ENCODE data around the gene MELK.
"Not testable (repeated sequence)": the region's sequence is repeated elsewhere in the genome, so short reads cannot be mapped to it uniquely, and the experiment has no call there.

The MELK gene

DNA sequence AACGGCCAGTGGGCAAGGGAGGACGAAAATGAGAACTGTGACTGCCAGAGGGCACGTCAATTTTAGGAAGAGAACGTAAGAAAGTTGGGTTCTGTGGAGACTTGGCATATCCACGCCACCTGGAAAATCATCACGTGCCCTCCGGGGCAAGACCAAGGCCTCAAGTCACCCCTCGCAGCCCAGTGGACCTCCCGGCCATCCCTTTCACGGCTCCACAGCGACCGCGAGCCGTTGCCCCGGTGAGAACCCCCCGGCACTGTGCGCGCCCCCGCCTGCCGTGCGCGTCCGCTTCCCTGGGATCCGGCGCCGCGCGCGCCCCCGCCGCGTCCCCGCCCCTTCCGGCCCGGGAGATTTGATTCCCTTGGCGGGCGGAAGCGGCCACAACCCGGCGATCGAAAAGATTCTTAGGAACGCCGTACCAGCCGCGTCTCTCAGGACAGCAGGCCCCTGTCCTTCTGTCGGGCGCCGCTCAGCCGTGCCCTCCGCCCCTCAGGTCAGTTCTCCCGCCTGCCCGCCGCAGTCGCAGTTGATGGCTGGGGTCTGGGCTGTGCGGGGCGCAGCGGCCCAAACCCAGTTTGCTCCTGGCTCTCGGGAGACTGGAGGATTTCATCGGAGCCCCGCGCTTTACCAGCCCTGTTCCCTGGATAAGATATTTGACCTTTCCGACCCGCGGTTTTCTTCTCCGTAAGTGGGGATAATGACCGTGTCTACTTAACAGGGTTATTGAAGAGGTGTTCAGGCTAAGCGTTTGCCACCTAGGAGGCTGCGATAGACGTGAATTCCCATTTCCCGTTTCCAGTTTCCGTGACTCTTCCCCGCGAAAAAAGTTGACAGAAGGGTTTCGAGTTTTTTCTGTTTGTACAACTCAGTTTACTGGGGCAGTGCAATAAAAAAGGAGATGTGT is at the start of gene MELK:
MELK (plus strand) TSS at position 381 of the 904 bp plus-strand sequence. CDS start 8,787 bp downstream, outside the sequence.
- DNase-seq = peak; percentile 85

DNA sequence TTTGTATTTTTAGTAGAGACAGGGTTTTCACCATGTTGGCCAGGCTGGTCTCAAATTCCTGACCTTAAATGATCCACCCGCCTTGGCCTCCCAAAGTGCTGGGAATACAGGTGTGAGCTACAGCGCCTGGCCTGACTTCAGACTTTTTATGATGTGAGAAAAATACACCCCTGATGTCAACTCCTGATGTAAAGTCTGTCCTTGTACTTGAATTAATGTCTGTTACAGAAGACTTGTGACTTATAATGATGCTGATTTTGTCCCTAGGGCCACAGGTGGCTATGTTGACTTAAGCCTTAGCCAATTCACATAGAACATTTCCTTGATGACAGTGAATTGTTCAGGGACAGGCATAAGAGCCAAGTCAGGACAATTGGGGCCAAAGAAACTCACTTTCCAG is 42.5 kb upstream of the MELK start:
- DNase-seq = no peak

DNA sequence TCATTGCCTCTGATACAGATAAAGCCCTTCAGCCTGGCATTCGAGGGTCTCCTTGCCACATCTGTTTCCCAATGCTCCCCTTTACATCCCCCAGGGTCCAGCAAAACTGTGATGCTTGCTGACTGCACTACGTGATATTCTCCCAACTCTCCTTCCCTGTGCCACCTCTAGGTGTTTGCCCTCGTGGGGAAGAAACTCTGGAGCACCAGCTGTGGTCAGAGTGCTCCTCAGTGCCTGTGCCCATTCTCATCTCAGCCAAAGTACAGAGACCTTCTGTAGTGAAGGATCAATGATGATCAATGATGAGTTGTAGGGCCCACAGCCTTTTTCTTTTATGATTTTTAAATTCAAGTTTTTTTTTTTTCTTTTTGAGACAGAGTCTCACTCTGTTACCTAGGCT is 40.3 kb upstream of the MELK start:
- DNase-seq = no peak

DNA sequence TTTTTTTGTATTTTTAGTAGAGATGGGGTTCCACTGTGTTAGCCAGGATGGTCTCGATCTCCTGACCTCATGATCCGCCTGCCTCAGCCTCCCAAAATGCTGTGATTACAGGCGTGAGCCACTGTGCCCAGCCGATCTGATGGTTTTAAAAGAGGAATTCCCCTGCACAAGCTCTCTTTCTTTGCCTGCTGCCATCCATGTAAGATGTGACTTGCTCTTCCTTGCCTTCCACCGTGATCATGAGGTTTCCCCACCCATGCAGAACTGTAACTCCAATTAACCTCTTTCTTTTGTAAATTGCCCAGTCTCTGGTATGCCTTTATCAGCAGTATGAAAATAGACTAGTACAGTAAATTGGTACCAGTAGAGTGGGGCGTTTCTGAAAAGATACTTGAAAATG is 39.0 kb upstream of the MELK start:
- not testable (repeated sequence) for DNase-seq

DNA sequence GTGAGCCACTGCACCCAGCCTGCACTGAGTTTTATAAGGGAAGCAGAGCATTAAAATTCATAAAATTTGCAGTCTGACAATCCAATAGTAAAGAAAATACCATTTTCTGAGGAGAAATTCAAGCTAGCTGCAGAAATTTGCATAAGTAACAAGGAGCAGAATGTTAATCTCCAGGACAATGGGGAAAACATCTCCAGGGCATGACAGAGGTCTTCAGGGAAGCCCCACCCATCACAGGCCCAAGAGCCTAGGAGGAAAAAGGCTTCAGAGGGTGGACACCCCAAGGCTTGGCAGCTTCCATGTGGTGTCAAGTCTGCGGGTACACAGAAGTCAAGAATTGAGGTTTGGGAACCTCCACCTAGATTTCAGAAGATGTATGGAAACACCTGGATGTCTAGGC is 37.6 kb upstream of the MELK start:
- no peak for DNase-seq

DNA sequence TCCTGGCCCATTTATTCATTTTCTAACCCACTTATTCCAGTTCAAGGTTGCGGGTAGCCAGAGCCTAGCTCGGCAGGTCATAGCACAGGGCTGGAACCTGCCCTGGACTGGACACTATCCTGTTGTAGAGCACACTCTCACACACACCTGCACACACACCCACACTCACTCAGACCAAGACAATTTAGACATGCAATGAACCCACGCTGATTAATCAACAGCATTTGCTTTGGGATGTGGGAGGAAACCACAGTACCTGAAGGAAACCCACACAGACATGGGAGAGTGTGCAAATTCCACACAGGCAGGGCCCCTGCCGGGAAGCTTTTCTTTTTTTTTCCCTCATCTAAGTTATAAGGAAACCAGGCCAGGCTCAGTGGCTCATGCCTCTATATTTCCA is 34.8 kb upstream of the MELK start:
- no peak for DNase-seq

DNA sequence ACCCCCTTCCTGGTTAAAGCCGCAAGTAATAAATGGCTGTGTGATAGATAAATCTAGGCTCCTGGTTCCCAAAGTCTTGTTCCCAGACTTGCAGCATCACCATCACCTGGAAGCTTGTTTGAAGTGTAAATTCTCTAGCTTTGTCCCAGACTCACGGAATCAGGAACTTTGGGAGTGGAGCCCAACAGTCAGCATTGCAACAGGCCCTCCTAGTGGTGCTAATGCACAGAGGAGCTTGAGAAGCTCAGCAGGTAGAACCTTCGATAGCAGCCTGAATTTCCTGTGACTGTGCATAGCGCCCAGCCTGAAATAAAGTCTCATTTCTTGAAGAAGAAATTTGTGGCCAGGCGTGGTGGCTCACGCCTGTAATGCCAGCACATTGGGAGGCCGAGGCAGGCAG is 30.3 kb upstream of the MELK start:
- DNase-seq = no peak

DNA sequence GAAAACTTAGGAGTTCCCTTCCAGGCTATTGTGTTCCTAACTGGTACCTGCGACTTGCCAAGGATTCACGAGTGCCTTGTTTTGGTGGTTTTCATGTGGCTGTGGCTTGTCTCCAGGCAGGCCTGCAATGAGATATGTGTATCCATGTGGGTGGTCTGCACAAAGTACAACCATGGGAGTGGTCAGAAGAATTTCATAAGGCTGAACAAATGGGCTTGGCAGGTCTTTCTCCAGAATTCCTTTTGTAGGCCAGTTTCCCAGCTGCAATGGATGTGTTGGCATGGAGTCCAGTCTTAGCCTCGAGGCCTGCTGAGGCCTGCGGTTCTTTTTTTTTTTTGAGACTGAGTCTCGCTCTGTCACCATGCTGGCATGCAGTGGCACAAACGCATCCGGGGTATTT is 28.8 kb upstream of the MELK start:
- DNase-seq = peak; percentile 5

DNA sequence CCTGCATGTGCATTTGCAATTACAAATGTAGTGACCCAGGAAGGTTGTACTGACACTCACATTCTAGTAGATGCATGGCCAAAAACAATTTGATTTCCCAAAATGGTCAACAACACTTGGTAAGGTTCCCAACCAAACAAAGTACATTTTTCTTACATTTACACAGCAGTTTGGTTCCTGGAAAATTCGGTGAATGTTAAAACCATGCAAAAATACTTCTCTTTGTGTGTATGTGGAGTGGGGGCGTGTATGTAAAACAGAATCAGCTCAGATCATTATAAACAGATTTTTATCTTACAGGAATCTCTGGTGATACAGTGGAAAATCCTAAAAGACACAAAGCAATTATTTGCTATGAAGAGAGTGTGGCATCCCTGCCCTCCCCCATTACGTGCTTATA is 25.1 kb upstream of the MELK start:
- DNase-seq = no peak

DNA sequence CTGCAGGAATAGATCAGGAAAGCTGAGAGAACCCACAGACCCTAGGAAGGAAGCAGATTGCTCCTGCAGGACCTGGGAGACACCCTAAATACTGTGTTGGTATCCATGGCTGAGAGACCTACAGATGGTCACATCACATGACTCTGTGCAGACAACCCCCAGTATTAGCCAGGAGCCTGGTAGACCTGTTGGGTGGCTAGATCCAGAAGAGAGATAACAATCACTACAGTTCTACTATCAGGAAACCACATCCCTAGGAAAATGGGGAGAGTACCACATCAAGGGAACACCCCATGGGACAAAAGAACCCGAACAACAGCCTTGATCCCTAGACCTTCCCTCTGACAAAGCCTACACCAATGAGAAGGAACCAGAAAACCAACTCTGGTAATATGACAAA is 24.2 kb upstream of the MELK start:
- no peak for DNase-seq

DNA sequence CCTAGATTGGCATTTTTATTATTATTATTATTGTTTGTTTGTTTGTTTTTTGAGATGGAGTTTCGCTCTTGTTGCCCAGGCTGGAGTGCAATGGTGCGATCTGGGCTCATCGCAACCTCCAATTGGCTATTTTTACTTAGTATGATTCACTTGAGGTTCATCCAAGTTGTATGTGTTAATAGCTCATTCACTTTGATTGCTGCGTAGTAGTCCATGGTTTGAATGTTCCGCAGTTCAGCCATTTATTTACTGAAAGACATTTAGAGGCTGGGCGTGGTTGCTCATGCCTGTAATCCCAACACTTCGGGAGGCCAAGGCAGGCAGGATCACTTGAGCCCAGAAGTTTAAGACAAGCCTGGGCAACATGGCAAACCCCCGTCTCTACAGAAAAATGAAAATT is 22.6 kb upstream of the MELK start:
- DNase-seq = no peak

DNA sequence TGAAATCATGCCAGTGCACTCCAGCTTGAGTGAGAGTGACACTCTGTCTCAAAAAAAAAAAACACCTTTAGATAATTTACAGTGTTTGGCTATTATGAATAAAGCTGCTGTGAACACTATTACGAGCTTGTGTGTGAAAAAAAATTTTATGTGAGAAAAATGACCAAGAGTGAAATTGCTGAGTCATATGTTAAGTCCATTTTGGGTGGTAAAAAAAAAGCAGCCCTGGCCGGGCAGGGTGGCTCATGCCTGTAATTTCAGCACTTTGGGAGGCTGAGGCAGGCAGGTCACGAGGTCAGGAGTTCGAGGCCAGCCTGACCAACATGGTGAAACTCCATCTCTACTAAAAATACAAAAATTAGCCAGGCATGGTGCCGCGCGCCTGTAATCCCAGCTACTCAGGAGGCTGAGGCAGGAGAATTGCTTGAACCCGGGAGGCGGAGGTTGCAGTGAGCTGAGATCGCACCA is 22.0 kb upstream of the MELK start:
- not testable (repeated sequence) for DNase-seq

DNA sequence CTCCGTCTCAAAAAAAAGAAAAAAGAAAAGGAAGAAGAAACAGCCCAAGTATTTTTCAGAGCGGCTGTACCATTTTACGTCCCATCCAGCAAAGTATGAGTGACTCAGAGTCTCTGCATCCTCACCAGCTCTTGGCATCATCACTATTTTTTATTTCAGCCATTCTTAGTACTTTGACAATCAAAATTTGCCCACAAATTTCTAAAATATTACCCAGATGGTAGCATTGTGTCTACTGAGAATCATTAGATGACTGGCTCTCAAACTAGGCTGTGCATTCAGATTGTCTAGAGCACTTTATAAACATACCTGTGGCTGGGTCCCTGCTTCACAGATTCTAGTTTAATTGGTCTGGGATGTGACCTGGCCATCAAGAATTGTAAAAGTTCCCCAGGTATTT is 21.6 kb upstream of the MELK start:
- peak; percentile 19 for DNase-seq

DNA sequence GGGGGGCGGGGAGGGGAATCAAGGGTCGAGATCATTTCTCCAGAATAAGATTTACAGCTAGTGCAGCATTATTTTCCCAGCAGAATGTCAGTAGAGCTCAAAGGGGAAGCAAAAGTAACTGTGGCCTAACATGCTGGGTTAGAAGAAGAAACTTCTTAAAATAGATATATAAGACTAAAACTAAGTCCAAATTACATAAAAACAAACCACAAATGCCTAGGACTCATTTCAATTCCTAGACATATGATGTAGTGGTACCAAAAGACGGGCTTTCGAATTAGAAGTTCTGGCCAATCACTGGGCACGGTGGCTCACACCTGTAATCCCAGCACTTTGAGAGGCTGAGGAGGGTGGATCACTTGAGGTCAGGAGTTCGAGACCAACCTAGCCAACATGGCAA is 20.8 kb upstream of the MELK start:
- DNase-seq = no peak

DNA sequence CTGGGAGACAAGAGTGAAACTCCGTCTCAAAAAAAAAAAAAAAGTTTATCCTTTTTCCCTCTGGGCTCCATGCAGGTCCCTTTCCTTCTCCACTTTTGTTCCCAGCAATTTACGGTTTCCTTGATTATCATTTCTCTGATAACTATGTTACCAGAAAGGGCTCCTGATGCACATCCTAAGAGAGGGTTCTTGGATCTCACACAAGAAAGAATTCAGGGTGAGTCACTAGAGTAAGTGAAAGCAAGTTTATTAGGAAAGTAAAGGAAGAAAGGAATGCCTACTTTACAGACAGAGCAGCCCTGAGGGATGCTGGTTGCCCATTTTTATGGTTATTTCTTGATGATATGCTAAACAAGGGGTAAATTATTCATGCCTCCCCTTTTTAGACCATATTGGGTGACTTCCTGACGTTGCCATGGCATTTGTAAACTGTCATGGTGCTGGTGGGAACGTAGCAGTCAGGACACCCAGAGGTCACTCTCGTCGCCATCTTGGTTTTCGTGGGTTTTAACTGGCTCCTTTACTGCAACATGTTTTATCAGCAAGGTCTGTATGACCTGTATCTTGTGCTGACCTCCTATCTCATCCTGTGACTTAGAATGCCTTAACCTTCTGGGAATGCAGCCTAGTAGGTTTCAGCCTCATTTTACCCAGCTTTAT is 13.5 kb upstream of the MELK start:
- DNase-seq = peak; percentile 52

DNA sequence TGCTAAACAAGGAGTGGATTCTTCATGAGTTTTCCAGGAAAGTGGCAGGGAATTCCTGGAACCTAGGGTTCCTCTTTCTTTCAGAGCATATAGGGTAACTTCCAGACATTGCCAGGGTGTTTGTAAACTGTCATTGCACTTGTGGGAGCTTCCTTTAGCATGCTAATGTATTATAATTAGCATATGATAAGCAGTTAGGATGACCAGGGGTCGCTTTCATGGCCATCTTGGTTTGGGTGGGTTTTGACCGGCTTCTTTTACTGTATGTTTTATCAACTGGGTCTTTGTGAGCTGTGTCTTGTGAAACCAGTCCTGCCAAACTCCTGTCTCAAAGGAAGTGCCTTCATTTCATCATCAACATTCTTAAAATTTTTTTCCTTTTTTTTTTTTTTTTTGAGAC is 11.9 kb upstream of the MELK start:
- DNase-seq = peak; percentile 32

DNA sequence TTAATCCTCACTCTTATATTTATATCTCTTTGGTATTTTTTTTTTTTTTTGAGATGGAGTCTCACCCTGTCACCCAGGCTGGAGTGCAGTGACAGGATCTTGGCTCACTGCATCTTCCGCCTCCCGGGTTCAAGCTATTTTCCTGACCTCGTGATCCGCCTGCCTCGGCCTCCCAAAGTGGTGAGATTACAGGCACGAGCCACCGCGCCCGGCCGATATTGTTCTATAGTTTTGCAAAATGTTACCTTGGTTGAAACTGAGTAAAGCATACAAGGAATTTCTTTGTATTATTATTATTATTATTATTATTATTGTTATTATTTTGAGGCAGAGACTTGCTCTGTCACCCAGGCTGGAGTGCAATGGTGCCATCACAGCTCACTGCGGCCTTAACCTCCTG is 9.9 kb upstream of the MELK start:
- not testable (repeated sequence) for DNase-seq

DNA sequence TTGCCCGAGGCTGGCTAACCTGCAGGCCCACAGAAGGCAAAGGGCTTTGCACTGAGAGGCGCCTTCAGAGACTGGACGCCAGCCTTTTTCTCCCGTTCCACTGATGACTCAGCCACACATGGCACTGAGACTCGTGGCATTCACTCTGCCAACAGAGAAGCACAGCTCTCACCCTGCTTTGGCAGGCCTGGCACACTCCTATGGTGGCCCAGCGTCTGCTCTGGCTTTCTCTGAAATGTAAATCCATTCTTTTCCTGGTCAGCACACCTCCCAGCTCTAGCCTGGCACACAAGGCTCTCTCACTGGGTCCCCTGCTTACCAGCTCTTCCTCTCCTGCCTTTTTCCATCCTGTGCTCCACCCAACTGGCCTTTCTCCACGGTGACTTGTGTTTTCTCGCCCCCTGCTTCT is 5.9 kb upstream of the MELK start:
- DNase-seq = no peak

DNA sequence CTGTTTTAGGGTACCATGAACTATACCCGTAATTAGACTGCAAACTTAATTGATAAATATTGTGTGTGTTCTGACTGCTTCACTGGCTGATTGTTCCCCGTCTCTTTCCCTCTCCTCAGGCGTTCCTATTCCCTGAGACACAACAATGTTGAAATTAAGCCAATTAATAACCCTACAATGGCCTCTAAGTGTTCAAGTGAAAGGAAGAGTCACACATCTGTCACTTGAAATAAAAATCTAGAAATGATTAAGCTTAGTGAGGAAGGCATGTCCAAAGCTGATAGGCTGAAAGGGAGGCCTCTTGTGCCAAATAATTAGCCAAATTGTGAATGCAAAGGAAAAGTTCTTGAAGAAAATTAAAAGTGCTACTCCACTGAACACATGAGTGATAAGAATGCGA is 4.0 kb upstream of the MELK start:
- DNase-seq = not testable (repeated sequence)

DNA sequence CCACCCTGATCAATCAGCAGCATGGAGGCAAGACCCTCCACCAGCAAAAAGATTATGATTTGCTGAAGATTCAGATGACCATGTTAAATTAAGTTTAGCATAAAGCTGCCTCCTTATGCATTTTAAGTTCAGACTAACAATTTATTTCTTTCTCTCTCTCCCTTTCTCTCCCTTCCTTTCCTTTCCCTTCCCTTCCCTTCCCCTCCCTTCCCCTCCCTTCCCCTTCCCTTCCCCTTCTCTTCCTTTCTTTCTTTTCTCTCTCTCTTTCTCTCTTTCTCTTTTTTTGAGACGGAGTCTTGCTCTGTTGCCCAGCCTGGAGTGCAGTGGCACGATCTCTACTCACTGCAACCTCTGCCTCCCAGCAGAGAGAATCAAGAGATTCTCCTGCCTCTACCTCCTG is 1.4 kb upstream of the MELK start:
- DNase-seq = no peak

DNA sequence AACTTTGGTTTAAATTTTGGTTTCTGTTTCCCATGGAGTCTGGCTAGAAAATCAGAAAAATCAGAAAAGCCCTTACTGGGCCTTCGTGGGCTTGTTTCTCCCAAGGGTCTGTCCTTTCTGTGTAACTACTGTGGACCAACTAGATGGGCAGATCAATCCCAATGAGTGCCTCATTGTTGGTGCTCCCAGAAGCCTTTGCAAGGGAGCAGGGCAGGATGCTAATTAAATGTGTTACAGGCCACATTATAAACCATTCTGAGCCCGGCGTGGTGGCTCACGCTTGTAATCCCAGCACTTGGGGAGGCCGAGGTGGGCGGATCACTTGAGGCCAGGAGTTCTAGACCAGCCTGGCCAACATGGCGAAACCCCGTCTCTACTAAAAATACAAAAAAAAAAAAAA is 1.4 kb downstream of the MELK start:
- DNase-seq = not testable (repeated sequence)

DNA sequence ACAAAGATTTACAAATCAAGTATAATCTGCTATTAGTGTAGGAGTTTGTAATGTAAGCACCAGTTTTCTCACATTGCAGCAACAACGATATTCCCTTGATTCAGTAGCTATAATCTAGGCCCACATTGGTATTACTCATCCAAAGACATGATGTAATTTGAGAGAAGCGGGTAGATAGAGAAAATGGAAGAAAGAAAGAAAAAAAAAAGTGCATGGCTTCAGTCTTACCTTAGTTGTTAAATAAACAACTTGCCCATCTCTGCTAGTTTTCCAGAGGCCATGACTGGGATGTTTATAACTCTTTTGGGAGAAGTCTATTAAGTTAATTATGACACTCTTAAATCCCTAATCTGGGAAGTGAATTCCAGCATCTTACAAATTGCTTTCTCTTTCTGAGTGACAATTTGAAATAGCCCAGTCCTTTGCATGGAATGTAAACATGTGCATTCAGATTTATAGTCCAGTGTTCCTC is 2.8 kb downstream of the MELK start:
- peak; percentile 59 for DNase-seq

DNA sequence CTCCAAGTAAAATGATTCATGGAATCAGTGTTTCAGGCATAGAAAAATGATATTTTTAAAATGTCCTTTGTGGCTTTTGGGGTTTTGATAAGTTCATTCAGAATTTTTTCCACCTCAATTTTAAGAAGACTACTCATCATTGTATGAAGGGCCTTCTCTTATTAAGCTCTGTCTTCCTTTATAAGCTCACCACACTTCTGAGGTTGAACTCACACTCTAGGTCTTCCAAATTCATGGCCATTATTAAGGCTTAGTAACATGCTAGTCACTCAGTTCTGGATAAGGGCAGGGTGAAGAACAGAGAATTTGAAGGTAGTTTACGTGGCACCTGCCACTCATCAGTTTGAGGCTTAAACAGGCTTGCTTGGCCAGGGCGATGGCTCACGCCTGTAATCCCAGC is 4.2 kb downstream of the MELK start:
- DNase-seq = peak; percentile 58
